GM21737 (cell line): ENCODE data around the gene MFSD6.

Source experiments
- ATAC-seq: cut with Tn5 transposase; IDR thresholded peaks from one replicate; pipeline ENCODE4 v1.9.1; 2021; ENCODE audit warnings: mild to moderate bottlenecking, moderate library complexity; ENCODE audit not compliant: unreplicated experiment

Gene MFSD6

DNA sequence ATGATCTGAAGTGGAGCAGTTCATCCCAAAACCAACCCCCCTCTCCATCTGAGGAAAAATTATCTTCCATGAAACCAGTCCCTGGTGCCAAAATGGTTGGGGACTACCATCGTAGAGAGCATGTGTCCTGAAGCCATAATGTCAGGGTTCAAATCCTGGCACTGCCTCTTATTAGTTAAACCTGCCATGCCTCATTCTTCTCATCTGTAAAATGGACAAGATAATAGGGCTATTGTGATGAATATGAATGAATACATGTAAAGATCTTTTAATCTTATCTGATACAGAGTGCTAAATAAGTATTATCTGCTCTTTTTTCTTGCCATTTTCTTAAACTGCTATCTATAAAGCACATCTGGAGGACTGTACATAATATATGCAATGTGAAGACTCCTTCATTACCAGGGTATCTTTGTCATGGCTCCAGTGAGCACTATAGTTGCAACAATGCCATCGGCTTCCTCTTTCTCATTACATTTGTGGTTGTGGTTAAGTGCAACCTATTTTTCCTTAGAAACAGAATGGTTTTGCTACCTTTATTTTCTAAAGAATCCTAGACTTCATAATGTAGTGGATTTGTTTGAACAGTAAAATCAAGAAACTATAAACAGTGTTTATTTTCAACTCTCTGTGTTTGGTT is 27.0 kb downstream of the MFSD6 start:
- no peak for ATAC-seq

DNA sequence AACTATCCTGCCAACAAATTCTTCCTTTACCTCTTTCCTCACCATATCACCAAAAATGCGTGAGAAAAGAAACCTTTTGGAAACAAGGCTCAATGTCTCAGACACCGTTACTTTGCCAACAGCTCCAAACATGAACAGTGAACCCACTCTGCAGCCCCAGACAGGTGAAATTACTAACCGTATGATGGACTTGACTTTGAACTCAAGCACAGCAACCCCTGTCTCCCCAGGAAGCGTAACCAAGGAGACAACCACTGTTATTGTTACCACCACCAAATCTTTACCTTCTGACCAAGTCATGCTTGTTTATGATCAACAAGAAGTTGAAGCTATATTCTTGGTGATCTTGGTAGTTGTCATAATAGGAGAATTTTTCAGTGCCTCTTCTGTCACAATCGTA is 28.4 kb downstream of the MFSD6 start:
- ATAC-seq: no peak

DNA sequence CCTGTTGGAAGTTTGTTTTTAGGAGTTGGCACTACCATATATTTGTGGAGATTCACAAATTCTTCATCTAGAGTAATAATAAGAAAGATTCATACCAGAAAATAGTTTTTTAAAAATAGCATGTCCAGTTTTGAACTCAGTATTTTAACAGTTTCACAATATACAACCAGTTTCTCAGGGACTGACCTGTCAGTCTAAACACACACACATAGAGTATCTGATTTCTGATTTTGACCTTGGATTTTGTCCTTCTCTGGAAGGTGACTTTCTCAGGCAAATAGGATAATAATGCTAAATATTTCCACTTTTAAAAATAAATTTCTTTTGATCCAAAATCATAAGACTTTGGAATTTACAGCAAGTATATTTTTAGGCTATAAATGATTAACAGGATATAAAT is 32.0 kb downstream of the MFSD6 start:
- no peak for ATAC-seq

DNA sequence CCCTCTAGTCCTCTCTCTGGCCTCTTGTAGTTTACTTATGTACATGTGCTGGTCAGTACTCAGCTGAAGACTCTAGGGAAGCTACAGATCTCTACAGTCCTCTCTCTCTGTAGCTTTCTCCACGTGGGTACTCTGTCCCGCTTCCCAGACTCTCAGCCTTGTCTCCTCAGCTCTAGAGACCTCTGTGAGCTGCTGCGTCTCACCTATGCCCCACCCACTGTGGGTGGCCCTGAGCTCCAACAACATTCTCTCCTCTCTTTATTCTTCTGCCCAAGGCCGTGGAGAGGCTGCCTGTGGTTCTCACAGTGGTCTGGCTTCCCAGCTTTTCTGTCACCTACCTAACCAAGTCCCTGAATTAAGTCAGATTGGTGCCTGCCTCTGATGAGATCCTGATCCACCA is 33.4 kb downstream of the MFSD6 start:
- ATAC-seq: no peak

DNA sequence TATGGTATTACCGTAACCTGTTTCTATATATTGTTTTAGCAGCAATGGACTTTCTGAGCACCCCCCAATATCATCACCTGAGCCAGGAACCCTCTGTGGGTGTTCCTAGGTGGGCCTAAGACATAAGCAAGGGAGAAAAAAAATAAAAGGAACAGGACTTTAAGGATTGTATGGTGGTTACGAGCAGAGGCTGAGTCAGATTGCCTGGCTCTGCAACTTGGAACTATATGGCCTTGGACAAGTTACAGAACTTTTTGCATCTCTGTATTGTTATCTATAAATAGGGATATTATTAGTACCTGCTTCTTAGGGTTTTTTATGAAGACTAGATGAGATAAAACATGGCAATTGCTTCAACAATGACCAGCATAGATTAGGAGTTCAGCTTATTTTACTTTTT is 34.9 kb downstream of the MFSD6 start:
- ATAC-seq: no peak

DNA sequence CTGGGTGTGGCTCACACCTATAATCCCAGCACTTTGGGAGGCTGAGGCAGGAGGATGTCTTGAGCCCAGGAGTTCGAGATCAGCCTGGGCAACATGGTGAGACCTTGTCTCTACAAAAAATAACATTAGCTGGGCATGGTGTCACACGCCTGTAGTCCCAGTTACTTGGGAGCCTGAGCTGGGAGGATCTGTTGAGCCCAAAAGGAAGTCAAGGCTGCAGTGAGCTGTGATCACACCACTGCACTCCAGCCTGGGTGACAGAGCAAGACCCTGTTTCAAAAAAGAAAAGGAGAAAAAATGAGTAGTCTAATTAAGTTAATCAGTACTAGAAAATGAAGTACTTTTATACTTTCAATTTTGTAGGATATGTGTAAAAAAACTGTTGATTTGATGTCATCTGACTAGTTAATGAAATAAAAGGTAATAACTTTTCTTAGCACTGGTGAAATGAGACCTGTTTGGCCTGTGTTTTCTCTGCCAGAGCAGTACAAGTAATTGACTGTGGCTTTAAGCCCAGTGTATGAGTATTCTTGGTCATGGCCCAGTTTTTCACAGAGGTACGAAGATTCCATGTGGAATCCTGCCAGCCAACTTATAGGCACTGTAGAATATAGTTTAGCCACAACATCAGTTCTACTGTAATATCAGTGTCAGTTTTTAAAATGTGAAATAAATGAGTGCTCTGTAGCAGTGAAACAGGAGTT is 35.8 kb downstream of the MFSD6 start:
- no peak for ATAC-seq

DNA sequence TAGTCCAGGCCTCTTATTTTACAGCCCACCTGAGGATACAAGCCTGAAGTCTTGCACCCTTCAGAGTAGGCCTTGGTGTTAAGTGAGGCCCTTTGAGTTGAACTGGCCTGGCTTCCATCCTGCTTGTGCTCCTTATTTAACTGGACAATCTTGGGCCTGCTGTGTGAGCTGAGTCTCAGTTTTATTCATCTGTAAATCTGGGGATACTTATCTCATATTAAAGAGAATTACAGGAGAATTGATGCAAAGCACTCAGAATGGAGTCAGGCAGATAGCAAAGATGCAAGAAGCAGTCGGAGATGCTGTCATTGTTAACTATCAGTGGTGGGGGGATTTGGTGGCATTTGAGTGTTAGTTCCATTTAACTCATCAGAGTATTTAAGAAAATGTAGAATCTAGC is 36.8 kb downstream of the MFSD6 start:
- ATAC-seq: no peak

DNA sequence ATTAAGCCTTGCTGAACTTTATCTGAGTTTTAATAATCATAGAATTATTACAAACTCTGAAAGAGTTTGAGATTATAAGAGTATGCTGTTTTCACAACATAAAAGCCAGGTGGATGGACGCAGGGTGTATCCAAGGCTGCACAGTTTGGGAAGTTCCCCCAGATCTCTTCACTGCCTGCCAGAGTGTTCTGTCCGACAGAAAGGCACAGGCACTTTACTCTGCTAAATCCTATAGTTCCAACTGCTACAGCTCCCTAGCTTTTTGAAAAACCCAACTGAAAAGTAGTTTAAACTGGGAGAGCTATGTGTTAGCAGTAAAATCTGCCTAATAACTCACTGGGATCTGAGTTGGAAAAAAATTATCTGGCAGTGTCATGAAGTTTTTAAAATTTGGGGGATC is 38.0 kb downstream of the MFSD6 start:
- no peak for ATAC-seq

DNA sequence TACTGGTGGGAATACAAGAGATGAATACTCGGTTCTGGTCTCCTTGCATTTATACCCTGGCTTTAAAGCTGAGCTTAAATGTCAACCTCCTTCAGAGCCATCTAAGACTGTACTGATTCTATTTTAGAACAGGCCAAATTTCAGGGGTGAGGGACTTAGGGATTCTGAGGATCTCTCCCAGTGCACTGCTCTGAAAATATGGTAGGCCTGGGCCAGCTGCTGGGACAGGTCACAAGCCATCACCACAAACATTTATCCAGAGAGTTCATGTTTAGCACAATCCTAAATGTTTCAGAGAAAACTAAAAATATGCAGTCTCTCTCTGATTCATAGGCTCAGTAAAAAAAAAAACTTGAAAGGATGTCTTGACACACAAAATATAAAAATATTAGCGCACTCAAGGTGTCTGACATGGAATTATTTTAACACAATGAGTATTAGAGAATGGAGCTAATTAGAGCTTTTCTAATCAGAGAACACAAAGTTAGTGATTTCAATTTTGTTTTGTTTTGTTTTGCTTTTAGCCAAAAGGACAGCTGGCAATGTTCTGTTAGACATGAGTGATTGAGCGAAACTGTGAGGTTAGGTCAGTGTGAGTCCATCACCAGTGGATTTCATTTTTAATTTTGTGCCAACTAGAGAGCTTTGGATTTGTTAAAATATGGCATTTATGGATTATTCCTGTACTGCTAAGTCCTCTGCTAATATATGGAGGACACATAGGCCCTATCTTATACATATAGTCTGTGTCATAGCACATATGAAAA is 38.8 kb downstream of the MFSD6 start:
- ATAC-seq: no peak

DNA sequence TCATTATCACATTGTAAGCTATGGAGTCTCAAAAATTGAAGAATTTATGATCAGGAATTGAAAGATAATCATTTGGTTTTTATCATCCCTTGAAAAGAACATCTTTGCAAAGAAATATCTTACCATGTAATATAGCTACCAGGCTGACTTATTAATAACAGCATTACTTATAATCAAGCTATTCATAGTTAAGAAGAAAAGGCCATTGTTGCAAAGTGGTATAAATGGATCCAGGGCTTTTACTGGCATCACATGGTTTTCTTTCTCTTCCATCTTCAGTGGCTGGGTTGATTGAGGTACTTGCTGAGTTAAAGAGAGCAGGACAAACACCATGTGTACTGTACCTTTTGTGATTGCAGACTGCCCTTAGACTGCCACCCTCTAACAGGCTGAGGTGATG is 39.6 kb downstream of the MFSD6 start:
- ATAC-seq: no peak

DNA sequence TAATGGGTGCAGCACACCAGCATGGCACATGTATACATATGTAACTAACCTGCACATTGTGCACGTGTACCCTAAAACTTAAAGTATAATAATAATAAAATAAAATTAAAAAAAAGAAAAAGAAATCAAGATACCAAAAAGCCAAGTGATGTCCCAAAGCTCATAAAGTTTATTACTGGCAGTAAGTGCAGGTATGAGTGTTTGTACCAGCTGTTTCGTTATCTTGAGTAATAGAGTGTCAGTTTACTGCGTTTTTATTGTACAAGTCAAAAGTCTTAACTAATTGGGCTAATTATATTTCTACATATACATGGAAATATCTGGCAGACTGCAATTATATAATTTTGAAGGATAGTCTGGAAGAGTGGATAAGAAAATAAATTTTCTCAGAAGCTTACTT is 41.8 kb downstream of the MFSD6 start:
- ATAC-seq: no peak

DNA sequence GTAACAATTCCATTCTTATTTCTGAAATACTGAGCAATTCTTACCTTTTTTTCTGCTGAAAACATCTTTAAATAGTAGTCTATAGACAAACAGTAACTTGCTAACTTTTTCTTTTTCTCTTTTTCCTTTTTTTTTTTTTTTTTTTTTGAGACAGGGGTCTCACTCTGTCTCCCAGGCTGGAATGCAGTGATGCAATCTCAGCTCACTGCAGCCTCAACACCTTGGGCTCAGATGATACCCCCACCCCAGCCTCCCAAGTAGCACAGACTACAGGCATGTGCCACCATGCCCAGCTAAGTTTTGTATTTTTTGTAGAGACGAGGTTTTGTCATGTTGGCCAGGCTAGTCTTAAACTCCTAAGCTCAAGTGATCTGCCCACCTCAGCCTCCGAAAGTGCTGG is 42.2 kb downstream of the MFSD6 start:
- no peak for ATAC-seq

DNA sequence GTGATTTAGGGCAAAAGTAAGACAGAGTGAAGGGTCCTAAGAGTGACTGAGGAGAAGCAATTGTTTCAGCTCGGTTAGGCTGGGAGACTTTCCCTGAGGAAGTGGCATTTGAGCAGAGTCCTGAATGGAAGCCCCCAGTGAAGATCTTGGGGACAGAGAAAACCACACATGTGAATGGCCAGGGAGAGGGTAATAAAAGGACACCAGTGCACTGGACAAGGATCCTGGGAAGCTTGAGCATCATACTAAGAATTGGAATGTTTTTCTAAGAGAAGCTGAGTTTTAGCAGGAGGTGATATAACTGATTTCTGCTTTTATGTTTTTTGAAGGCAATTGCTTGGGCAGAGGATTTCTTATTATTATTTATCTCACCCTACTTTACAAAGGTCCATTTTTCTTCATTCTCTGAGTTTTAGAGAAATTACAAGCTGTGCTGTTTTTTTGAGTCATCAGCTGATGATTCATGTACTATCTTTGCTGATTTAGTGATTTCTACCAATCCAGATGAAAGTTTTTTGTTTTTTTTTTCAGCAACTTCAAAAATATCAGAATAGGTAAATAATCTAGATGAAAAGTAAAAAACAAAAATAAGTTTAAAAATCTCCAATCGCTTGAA is 43.5 kb downstream of the MFSD6 start:
- no peak for ATAC-seq

DNA sequence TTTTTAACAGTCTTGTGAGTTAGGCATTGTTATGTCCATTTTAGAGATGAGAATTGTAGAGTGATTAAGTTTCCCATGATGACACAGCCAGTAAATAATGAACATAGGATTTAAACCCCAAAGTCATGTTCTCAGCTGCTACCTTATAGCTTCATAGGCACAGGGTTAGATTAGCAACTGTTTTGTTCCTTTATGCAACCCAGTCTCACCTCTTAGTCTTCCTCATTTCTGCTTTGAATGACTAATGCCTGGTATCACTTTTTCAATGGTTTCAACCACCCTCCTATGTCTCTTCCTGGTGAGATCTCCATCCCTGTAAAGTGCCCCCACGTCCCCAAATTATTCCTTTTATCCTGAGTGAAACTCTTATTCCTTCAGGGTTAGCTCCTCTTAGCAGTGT is 44.3 kb downstream of the MFSD6 start:
- ATAC-seq: no peak

DNA sequence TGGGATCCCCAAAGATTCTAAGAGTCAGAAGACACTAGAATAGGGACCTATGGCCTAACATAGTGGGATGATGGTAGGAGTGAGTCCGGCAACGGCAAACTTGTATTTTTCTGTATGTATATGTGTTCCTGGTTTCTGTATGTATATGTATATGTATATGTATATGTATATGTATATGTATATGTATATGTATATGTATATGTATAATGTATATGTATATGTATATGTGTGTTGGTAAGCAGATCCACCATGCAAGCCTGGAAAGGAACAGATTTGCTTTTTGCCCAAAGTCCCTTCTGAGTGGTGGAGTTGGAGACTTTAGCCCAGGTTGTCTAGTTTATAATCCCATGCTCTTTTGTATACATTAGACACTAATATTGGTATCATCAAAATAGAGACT is 46.6 kb downstream of the MFSD6 start:
- no peak for ATAC-seq

DNA sequence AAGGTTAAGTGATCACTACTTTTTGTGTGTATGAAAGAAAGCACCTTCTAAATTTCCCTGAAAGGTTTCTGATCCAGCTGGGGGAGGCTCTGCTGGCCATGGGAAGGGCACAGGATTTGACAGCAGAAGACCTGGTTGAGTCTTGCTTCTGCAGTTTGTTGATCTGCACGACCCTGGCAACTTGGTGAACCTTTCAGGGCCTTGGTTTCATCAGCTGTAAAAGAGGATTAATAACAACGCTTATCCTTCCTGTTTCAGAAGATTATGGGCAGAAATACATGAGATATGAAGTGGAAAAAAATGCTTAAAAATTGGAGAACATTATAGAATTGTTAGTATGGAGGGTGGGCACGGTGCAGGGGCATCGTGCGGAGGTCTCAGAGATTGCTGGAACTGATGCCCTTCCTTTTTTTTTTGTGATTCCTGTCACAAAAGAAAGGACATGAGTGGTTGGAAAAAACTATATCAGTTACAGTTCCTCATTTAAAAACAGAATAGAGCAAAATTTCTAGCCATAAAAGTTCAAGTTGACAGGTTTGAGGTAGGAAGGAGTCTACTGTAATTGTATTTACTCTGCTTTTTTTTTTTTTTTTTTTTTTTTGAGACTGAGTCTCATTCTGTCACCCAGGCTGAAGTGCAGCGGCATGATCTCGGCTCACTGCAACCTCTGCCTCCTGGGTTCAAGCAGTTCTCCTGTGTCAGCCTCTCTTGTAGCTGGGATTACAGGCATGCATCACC is 47.4 kb downstream of the MFSD6 start:
- no peak for ATAC-seq

DNA sequence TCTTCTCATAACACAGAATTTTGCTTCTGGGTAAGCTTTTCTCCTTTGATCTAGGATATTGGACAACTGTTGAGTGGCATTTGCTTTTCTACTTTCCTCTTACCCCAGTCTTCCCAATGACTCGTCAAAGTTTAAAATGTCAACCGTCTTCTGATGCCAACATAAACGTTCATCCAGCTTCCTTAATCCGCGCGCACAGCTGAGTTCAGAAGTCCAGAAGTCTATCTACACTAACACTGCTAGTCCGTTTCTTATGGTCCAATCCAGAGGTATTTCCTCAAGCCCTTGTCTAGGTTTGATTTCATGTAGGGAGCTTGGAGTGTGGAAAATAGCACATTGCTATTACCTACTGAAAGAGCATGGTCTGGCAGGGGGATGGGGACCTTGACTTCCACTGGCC is 48.7 kb downstream of the MFSD6 start:
- ATAC-seq: no peak

DNA sequence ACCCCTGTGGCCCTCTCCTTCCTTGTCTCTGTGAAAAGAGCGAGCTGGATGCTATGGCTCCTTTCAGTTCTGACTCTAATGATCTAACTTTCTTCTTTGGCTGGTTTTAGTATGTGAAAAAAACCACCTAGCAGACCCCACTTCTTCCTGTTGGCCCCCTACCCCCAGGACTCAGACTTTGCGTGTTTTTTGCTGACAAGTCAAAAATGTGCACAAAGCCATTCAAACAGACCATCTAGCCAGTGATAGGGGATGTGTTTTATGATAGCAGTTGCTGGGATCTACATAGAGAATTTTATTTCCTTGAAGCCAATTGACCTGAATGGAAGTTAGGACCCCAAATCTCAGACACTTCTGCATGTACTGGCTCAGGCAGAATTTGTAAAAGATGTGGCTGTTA is 49.1 kb downstream of the MFSD6 start:
- no peak for ATAC-seq

DNA sequence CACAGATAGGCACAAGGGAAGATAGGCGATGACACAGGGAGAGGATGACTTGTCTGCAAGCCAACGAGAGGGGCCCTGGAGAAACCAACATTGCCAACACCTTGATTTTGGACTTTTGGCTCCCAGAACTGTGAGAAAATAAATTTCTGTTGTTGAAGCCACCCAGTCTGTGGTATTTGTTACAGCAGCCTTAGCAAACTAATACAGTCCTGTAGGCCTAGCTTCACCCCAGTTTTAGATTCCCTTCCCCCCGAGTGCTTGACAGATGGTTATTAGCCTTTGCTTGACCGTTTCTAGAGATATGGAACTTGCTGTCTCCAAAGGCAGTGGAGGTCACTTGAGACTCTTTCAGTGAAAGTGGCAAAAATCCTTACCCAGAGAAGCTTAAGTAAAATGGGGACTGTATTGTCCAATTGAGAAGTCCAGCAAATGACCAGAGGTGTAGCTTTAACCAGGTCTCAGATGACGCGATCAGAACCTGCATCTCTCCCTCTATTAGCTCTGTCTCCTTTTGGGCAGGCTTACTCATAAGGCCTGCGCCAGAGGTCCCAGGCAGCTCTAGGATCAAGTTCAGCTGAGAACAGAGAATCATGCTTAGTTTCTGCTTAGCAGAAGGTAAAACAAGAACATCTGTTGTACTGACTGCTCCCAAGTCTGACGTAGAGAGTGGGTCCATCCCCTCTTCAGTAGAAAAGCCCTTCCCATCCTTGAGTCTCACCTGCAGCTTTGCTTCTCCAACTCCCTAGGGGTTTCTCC is 50.4 kb downstream of the MFSD6 start:
- no peak for ATAC-seq

DNA sequence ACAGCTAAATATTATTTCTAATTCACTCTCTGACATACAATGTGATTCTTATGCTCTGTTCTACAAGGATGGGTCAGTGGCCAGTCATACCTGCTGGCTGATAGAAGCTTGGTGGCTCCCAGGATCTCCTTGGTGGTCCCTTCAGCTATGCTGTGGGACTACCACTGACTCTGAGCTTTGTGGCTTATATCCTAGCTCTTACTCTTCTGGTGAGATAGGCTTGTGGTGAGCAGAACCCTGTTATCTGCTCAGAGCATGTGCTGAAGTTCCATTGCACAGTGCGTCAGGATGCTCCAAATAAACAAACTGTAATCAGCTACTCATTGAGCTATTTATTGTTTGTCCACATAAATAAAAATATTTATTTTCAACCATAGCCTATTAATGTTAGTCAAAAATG is 51.7 kb downstream of the MFSD6 start:
- ATAC-seq: no peak
